Vagina (tissue), 2 donors: ENCODE data around the gene POPDC3. TPM values are rescaled to one million over a fixed set of nuclear protein-coding genes. Genes with fewer than 3 reads are reported as not detected.

Experiments used
- DNase-seq, 2 donors: peaks; one replicate each; pipeline ENCODE4 v3.0.0-alpha.2; 2017; ENCODE audit errors: extremely low spot score in 2 of 2
- H3K27ac ChIP-seq: fragments of 200-600 bp; sonication (generic); one replicate; pipeline ENCODE4 v1.5.1; 2019
- H3K27me3 ChIP-seq: fragments of 200-600 bp; sonication (generic); one replicate; pipeline ENCODE4 v1.5.1; 2019
- H3K36me3 ChIP-seq, 2 donors: fragments of 200-600 bp; sonication (generic); one replicate each; pipeline ENCODE4 v1.5.1; 2017 to 2019
- H3K4me1 ChIP-seq: fragments of 200-600 bp; sonication (generic); one replicate; pipeline ENCODE4 v1.5.1; 2019
- H3K4me3 ChIP-seq, 2 donors: fragments of 200-600 bp; sonication (generic); 1 replicate in 1 of 2; 2 replicates in 1 of 2; pipeline ENCODE4 v1.5.1; 2016 to 2019
- H3K9me3 ChIP-seq: fragments of 200-600 bp; sonication (generic); one replicate; pipeline ENCODE4 v1.5.1; 2019
- POLR2A ChIP-seq, 2 donors: fragments of 450-650 bp; IDR thresholded peaks; one replicate each; pipeline ENCODE4 v1.6.1; 2017; ENCODE audit warnings: antibody characterized with exemption in 2 of 2, mild to moderate bottlenecking in 2 of 2, moderate library complexity in 2 of 2
- POLR2AphosphoS5 ChIP-seq, 2 donors: sonication (generic); formaldehyde crosslinking; IDR thresholded peaks; one replicate each; pipeline ENCODE4 v1.9.0; 2017; ENCODE audit warnings: antibody characterized with exemption in 2 of 2, mild to moderate bottlenecking in 2 of 2, low read depth in 1 of 2; ENCODE audit not compliant: insufficient read depth in 1 of 2
- intact Hi-C: fragments of 100-400 bp; cut with DNase I; formaldehyde crosslinking; loops from one replicate; pipeline ENCODE4 v1.15.1; 2023
- total RNA-seq: library from RNA; depleted of rRNA; stranded (reverse); fragments of >200 nt; gene quantifications from one replicate; pipeline ENCODE4 v1.2.3, GENCODE V29; 2016
- TF ChIP-seq, protein P1 (sequence below), 3 experiments: fragments of 450-650 bp in 2 of 3; fragments of 200-600 bp in 1 of 3; sonication (generic) in 1 of 3; IDR thresholded peaks; one replicate each; pipeline ENCODE4 v1.5.1; 2017 to 2019; ENCODE audit warnings: antibody characterized with exemption in 3 of 3, mild to moderate bottlenecking in 2 of 3, moderate library complexity in 2 of 3

Gene POPDC3
- total RNA-seq, 1 donor from 2014 or later: not detected

- H3K36me3 ChIP-seq: no peaks in the 10 kb centered on the region
- H3K4me1 ChIP-seq: no peaks in the 10 kb centered on the region
- TF ChIP-seq POLR2A (IDR thresholded peaks at IDR 0.05): no peak
- TF ChIP-seq, protein P1, sequence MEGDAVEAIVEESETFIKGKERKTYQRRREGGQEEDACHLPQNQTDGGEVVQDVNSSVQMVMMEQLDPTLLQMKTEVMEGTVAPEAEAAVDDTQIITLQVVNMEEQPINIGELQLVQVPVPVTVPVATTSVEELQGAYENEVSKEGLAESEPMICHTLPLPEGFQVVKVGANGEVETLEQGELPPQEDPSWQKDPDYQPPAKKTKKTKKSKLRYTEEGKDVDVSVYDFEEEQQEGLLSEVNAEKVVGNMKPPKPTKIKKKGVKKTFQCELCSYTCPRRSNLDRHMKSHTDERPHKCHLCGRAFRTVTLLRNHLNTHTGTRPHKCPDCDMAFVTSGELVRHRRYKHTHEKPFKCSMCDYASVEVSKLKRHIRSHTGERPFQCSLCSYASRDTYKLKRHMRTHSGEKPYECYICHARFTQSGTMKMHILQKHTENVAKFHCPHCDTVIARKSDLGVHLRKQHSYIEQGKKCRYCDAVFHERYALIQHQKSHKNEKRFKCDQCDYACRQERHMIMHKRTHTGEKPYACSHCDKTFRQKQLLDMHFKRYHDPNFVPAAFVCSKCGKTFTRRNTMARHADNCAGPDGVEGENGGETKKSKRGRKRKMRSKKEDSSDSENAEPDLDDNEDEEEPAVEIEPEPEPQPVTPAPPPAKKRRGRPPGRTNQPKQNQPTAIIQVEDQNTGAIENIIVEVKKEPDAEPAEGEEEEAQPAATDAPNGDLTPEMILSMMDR (IDR thresholded peaks at IDR 0.05): no peak
- no peak for TF ChIP-seq POLR2AphosphoS5 (IDR thresholded peaks at IDR 0.05; ENCODE audit: insufficient read depth in 1 of 2, low read depth in 1 of 2)
- no peaks in the 10 kb centered on the region for H3K27me3 ChIP-seq
- no peak for DNase-seq
- no peak overlapping the region for H3K4me3 ChIP-seq
- intact Hi-C loops: no loop called here
- H3K9me3 ChIP-seq: no peaks in the 10 kb centered on the region
- no peak overlapping the region for H3K27ac ChIP-seq
Observed at GRCh38 chr6:105192707-105193465, 13.1 kb upstream of the POPDC3 start.

- no peaks in the 10 kb centered on the region for H3K9me3 ChIP-seq
- no peaks in the 10 kb centered on the region for H3K4me1 ChIP-seq
- intact Hi-C loops: no loop called here
- no peak for DNase-seq
- H3K27ac ChIP-seq: no peak overlapping the region
- TF ChIP-seq, protein P1 (IDR thresholded peaks at IDR 0.05): no peak
- TF ChIP-seq POLR2A (IDR thresholded peaks at IDR 0.05): no peak
- TF ChIP-seq POLR2AphosphoS5 (IDR thresholded peaks at IDR 0.05; ENCODE audit: insufficient read depth in 1 of 2, low read depth in 1 of 2): no peak
- H3K4me3 ChIP-seq: no peak overlapping the region
- no peaks in the 10 kb centered on the region for H3K27me3 ChIP-seq
- no peaks in the 10 kb centered on the region for H3K36me3 ChIP-seq
Observed at GRCh38 chr6:105191351-105191750, 11.5 kb upstream of the POPDC3 start.

- no peaks in the 10 kb centered on the region for H3K36me3 ChIP-seq
- TF ChIP-seq, protein P1 (IDR thresholded peaks at IDR 0.05): no peak
- TF ChIP-seq POLR2A (IDR thresholded peaks at IDR 0.05): no peak
- no peak for TF ChIP-seq POLR2AphosphoS5 (IDR thresholded peaks at IDR 0.05; ENCODE audit: insufficient read depth in 1 of 2, low read depth in 1 of 2)
- no peak overlapping the region for H3K27ac ChIP-seq
- no peak for DNase-seq
- H3K9me3 ChIP-seq: no peaks in the 10 kb centered on the region
- H3K4me3 ChIP-seq: no peak overlapping the region
- H3K4me1 ChIP-seq: no peaks in the 10 kb centered on the region
- no peaks in the 10 kb centered on the region for H3K27me3 ChIP-seq
- intact Hi-C loops: no loop called here
Observed at GRCh38 chr6:105189026-105189820, 9.4 kb upstream of the POPDC3 start.

- intact Hi-C loops: no loop called here
- TF ChIP-seq POLR2A (IDR thresholded peaks at IDR 0.05): no peak
- TF ChIP-seq, protein P1 (IDR thresholded peaks at IDR 0.05): no peak
- no peak for TF ChIP-seq POLR2AphosphoS5 (IDR thresholded peaks at IDR 0.05; ENCODE audit: insufficient read depth in 1 of 2, low read depth in 1 of 2)
- no peaks in the 10 kb centered on the region for H3K36me3 ChIP-seq
- H3K4me3 ChIP-seq: no peak overlapping the region
- H3K9me3 ChIP-seq: no peaks in the 10 kb centered on the region
- H3K27me3 ChIP-seq: no peaks in the 10 kb centered on the region
- no peak overlapping the region for H3K27ac ChIP-seq
- no peak for DNase-seq
- no peaks in the 10 kb centered on the region for H3K4me1 ChIP-seq
Observed at GRCh38 chr6:105188251-105188650, 8.4 kb upstream of the POPDC3 start.

DNA sequence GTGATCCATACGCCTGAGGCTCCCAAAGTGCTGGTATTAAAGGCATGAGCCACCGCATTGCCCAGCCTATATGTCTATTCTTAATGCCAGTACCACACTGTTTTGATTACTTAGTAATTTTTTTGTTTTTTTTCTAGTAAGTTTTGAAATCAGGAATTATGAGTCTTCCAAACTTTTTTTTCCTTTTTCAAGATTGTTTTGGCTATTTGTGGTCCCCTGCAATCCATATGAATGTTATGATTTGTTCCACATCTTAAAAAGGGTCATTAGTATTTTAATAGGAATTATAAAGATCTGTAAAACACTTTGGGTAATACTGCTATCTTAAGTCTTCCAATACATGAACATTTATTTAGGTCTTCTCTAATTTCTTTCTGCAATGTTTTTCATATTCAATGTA lies 6.8 kb upstream of the POPDC3 start:
- no peaks in the 10 kb centered on the region for H3K36me3 ChIP-seq
- no peak overlapping the region for H3K27ac ChIP-seq
- H3K4me3 ChIP-seq: no peak overlapping the region
- intact Hi-C loops: no loop called here
- no peaks in the 10 kb centered on the region for H3K27me3 ChIP-seq
- H3K4me1 ChIP-seq: no peaks in the 10 kb centered on the region
- no peaks in the 10 kb centered on the region for H3K9me3 ChIP-seq
- TF ChIP-seq POLR2A (IDR thresholded peaks at IDR 0.05): no peak
- no peak for DNase-seq
